Small intestine (tissue), 7 donors: ENCODE data around the gene OR5F1. TPM values are rescaled to one million over a fixed set of nuclear protein-coding genes. Genes with fewer than 3 reads are reported as not detected.

Source experiments
- DNase-seq, 2 donors: peaks; one replicate each; pipeline versions ENCODE4 v3.0.0 to v3.0.0-alpha.2; 2013
- FAIRE-seq: peaks from 2 replicates; lab custom pipeline; 2012; peaks lifted over from hg19 to GRCh38; lab: Jason Lieb, UNC
- H3K27ac ChIP-seq, 3 donors: one replicate each; pipeline ENCODE4 v1.5.1; 2013; ENCODE audit warnings: low read length in 2 of 3, mild to moderate bottlenecking in 2 of 3, control low read depth in 1 of 3, inconsistent platforms in 1 of 3, low read depth in 1 of 3, moderate library complexity in 1 of 3
- H3K27me3 ChIP-seq, 3 donors: one replicate each; pipeline ENCODE4 v1.6.1; 2013; ENCODE audit warnings: low read length in 3 of 3, inconsistent platforms in 1 of 3; ENCODE audit not compliant: control insufficient read depth in 3 of 3, insufficient read depth in 3 of 3
- H3K36me3 ChIP-seq, 3 donors: one replicate each; pipeline ENCODE4 v1.6.1; 2013; ENCODE audit warnings: low read length in 3 of 3, inconsistent platforms in 1 of 3, low read depth in 1 of 3, mild to moderate bottlenecking in 1 of 3, moderate library complexity in 1 of 3; ENCODE audit not compliant: control insufficient read depth in 3 of 3, insufficient read depth in 2 of 3
- H3K4me1 ChIP-seq, 3 donors: one replicate each; pipeline ENCODE4 v1.6.1; 2013; ENCODE audit warnings: low read length in 2 of 3, inconsistent platforms in 1 of 3, low read depth in 1 of 3, mild to moderate bottlenecking in 1 of 3, moderate library complexity in 1 of 3; ENCODE audit not compliant: control insufficient read depth in 3 of 3, insufficient read depth in 2 of 3
- H3K4me3 ChIP-seq, 3 donors: one replicate each; pipeline ENCODE4 v1.5.1; 2013; ENCODE audit warnings: low read length in 3 of 3, control low read depth in 1 of 3, inconsistent platforms in 1 of 3, low read depth in 1 of 3, mild to moderate bottlenecking in 1 of 3, moderate library complexity in 1 of 3
- H3K9me3 ChIP-seq, 2 donors: one replicate each; pipeline ENCODE4 v1.6.1; 2013; ENCODE audit warnings: low read depth in 1 of 2, low read length in 1 of 2; ENCODE audit not compliant: control insufficient read depth in 2 of 2, insufficient read depth in 1 of 2
- WGBS, 3 donors: extraction: QIAGEN DNeasy Blood & Tissue Kit; methylation state at CpG; one replicate each; pipeline ENCODE4 v1.1.7; 2013; 5-methylcytosine and 5-hydroxymethylcytosine counted together
- polyA plus RNA-seq, 4 donors: library from polyadenylated mRNA; stranded (reverse) in 3 of 4; unstranded in 1 of 4; fragments of 200-250 nt in 3 of 4; fragments of 120-200 nt in 1 of 4; gene quantifications; one replicate each; pipeline versions ENCODE4 v1.2.1 to v1.2.3, GENCODE V29; 2013
- donor health status: healthy with polysubstance abuse.
- donor health status: control.
- donor health status: control.
- donor health status: Bipolar disorder and iron deficiency.
- donor health status: healthy.

Gene OR5F1
- polyA plus RNA-seq, 4 donors, result not detected

DNA sequence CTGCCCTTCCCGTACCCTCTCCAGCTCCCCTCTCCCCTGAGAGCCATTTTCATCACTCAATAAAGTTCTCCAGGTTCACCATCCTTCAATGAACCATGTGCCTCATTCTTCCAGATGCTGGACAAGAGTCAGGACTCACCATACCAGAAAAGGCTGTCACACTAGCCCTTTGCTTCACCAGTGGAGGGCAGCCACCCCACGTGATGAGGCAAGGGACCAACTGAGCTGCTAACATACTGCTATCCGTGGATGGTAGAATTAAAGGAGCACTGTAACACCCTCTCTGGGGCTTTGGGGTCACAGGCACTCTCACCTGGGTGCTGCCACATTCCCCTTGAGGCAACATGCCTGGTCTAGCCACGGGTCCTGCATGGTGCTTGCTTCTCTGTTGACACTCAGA, 45.1 kb downstream of the OR5F1 start:
- Histone ChIP-seq H3K4me3 (no peak overlapping the region), H3K27me3 (no peaks in the 10 kb centered on the region), H3K36me3 (no peaks in the 10 kb centered on the region), H3K27ac (no peak overlapping the region), H3K4me1 (no peaks in the 10 kb centered on the region), H3K9me3 (peaks cover 0 to 13% of the 10 kb centered on the region in 2 donors)
- no peak for DNase-seq
- 57 to 65% (median 63%) methylated on average over 4 of the region's 4 CpGs for WGBS, 3 donors
- FAIRE-seq, result no peak

Other genes starting within 250 kb of the OR5F1 start
- gene OR5D13, start 221.2 kb downstream of the OR5F1 start, polyA plus RNA-seq, result not detected
- gene OR5D14, start 199.1 kb downstream of the OR5F1 start, polyA plus RNA-seq, result not detected
- gene OR5L1, start 183.3 kb downstream of the OR5F1 start, polyA plus RNA-seq, result not detected
- gene OR5D18, start 175.0 kb downstream of the OR5F1 start, polyA plus RNA-seq, result not detected
- not detected for gene OR5L2, start 167.4 kb downstream of the OR5F1 start, polyA plus RNA-seq
- gene OR5D16, start 155.9 kb downstream of the OR5F1 start, polyA plus RNA-seq, result not detected
- gene TRIM51, start 111.3 kb downstream of the OR5F1 start, polyA plus RNA-seq, result not detected
- not detected for gene OR5W2, start 80.0 kb downstream of the OR5F1 start, polyA plus RNA-seq
- gene OR5I1, start 58.2 kb downstream of the OR5F1 start, polyA plus RNA-seq, result not detected
- not detected for gene OR10AG1, start 24.7 kb downstream of the OR5F1 start, polyA plus RNA-seq
- not detected for gene OR5AS1, start 33.0 kb upstream of the OR5F1 start, polyA plus RNA-seq
- not detected for gene OR8I2, start 98.7 kb upstream of the OR5F1 start, polyA plus RNA-seq
- gene OR8H2, start 109.1 kb upstream of the OR5F1 start, polyA plus RNA-seq, result not detected
- not detected for gene OR8H3, start 127.7 kb upstream of the OR5F1 start, polyA plus RNA-seq
- gene OR8J3, start 145.6 kb upstream of the OR5F1 start, polyA plus RNA-seq, result not detected
- gene OR8K5, start 165.7 kb upstream of the OR5F1 start, polyA plus RNA-seq, result not detected
- not detected for gene OR5J2, start 182.0 kb upstream of the OR5F1 start, polyA plus RNA-seq
- not detected for gene OR5T2, start 239.6 kb upstream of the OR5F1 start, polyA plus RNA-seq